K562 (cell line): ENCODE measurements around the gene GSC. TPM values are rescaled to one million over a fixed set of nuclear protein-coding genes. Genes with fewer than 3 reads are reported as not detected.

Source experiments
- ATAC-seq: fragments of 200-7000 bp; cut with Tn5 transposase; 3 replicates; pipeline ENCODE4 v1.9.1; 2020; ENCODE audit warnings: moderate library complexity
- BruUV-seq: library from RNA; stranded (reverse); fragments of 400-500 nt; replicated peaks from 2 replicates; lab custom pipeline; 2021; lab: Mats Ljungman, UMichigan
- CTCF ChIA-PET: fragments of 300-600 bp; formaldehyde crosslinking; extraction: SDS; loops from one replicate; lab custom pipeline; 2021; ENCODE audit warnings: low intra/inter-chr PET ratio; lab: Yijun Ruan, JAX
- POLR2A ChIA-PET: fragments of 300-600, 350-650 bp; sonication (Branson Sonifier 250); formaldehyde crosslinking; extraction: SDS; loops from one replicate; lab custom pipeline; 2021; ENCODE audit warnings: antibody characterized with exemption, inconsistent platforms; lab: Yijun Ruan, JAX
- DNase-seq, 4 experiments: peaks; one replicate each; pipeline versions ENCODE4 v3.0.0 to v3.0.0-alpha.2; 2011 to 2018; ENCODE audit warnings: low spot score in 3 of 4, mixed read lengths in 3 of 4; ENCODE audit errors: extremely low read depth in 1 of 4
- FAIRE-seq: peaks from 2 replicates; lab custom pipeline; 2011; peaks lifted over from hg19 to GRCh38; lab: Jason Lieb, UNC
- H2AFZ ChIP-seq: 2 replicates; pipeline ENCODE4 v1.6.0; 2011; ENCODE audit warnings: low read depth, low read length, control low read depth, inconsistent platforms
- H3K27ac ChIP-seq: fragments of 200-600 bp; 3 replicates; pipeline ENCODE4 v1.8.0; 2011; ENCODE audit warnings: low read depth, mild to moderate bottlenecking, control low read depth, inconsistent platforms, low read length, moderate library complexity, mixed read lengths; ENCODE audit errors: extremely low read depth
- H3K27me3 ChIP-seq, 2 experiments: fragments of 300-600 bp in 1 of 2; 2 replicates in 1 of 2; 3 replicates in 1 of 2; pipeline versions ENCODE4 v1.6.0 to v1.8.0; 2011; ENCODE audit warnings: inconsistent platforms in 2 of 2, low read length in 2 of 2, mild to moderate bottlenecking in 1 of 2, mixed read lengths in 1 of 2, moderate library complexity in 1 of 2; ENCODE audit not compliant: control insufficient read depth in 2 of 2, insufficient read depth in 2 of 2
- H3K36me3 ChIP-seq: fragments of 300-600 bp; 3 replicates; pipeline ENCODE4 v1.8.0; 2011; ENCODE audit warnings: mild to moderate bottlenecking, low read length, inconsistent platforms; ENCODE audit not compliant: control insufficient read depth, insufficient read depth
- H3K4me1 ChIP-seq, 2 experiments: fragments of 200-600 bp in 1 of 2; replicated peaks in 1 of 2; 2 replicates in 1 of 2; 3 replicates in 1 of 2; pipeline versions ENCODE4 v1.5.1 to v1.8.0; 2011; ENCODE audit warnings: inconsistent platforms in 2 of 2, low read length in 2 of 2, mild to moderate bottlenecking in 1 of 2, mixed read lengths in 1 of 2, moderate library complexity in 1 of 2; ENCODE audit not compliant: control insufficient read depth in 2 of 2, insufficient read depth in 2 of 2
- H3K4me2 ChIP-seq: 2 replicates; pipeline ENCODE4 v1.6.1; 2011; ENCODE audit warnings: low read length, control low read depth, inconsistent platforms, mixed read lengths; ENCODE audit not compliant: insufficient read depth
- H3K4me3 ChIP-seq: fragments of 200-600 bp; sonication (generic), shearing (Covaris generic); 2 replicates; pipeline ENCODE4 v1.5.1; 2016; ENCODE audit warnings: control low read depth, inconsistent platforms
- H3K79me2 ChIP-seq: fragments of 200-600 bp; 3 replicates; pipeline ENCODE4 v1.8.0; 2011; ENCODE audit warnings: low read length, inconsistent platforms; ENCODE audit not compliant: control insufficient read depth, insufficient read depth
- H3K9ac ChIP-seq, 2 experiments: 2 replicates each; pipeline versions ENCODE4 v1.6.0 to v1.6.1; 2011; ENCODE audit warnings: low read depth in 2 of 2, low read length in 2 of 2, control low read depth in 1 of 2, inconsistent platforms in 1 of 2, mild to moderate bottlenecking in 1 of 2, mixed read lengths in 1 of 2; ENCODE audit not compliant: insufficient read depth in 1 of 2
- H3K9me1 ChIP-seq: one replicate; pipeline ENCODE4 v1.6.0; 2011; ENCODE audit warnings: inconsistent platforms, mild to moderate bottlenecking, low read length, moderate library complexity; ENCODE audit not compliant: control insufficient read depth, insufficient read depth
- H3K9me3 ChIP-seq: replicated peaks from 2 replicates; pipeline ENCODE4 v1.5.1; 2011; ENCODE audit warnings: low read depth, low read length, inconsistent platforms; ENCODE audit not compliant: control insufficient read depth, insufficient read depth
- H4K20me1 ChIP-seq: replicated peaks from 2 replicates; pipeline ENCODE4 v1.6.1; 2011; ENCODE audit warnings: low read length, inconsistent platforms, mixed read lengths; ENCODE audit not compliant: control insufficient read depth, insufficient read depth
- CHAMP1 ChIP-seq: fragments of 450-650 bp; IDR thresholded peaks from 2 replicates; pipeline ENCODE4 v1.6.1; 2016; ENCODE audit warnings: mild to moderate bottlenecking
- CHCHD3 ChIP-seq: fragments of 250-450 bp; sonication (Bioruptor Pico); IDR thresholded peaks from 2 replicates; pipeline ENCODE4 v2.1.2; 2022; ENCODE audit warnings: mild to moderate bottlenecking
- CHD4 ChIP-seq: fragments of 200-600 bp; sonication (generic); IDR thresholded peaks from 3 replicates; pipeline ENCODE4 v1.6.1; 2012; ENCODE audit warnings: low read depth, mild to moderate bottlenecking, mixed read lengths, low read length, inconsistent platforms; ENCODE audit not compliant: insufficient read depth, insufficient replicate concordance, poor library complexity, severe bottlenecking
- COPS2 ChIP-seq: fragments of 450-650 bp; conservative IDR thresholded peaks from 2 replicates; pipeline ENCODE4 v1.6.1; 2016; ENCODE audit warnings: mild to moderate bottlenecking, moderate library complexity
- IFI16 ChIP-seq: fragments of 250-450 bp; sonication (Bioruptor Pico); IDR thresholded peaks from 2 replicates; pipeline ENCODE4 v2.1.2; 2022; ENCODE audit warnings: mild to moderate bottlenecking, inconsistent platforms
- MAFG ChIP-seq: fragments of 450-650 bp; conservative IDR thresholded peaks from 2 replicates; pipeline ENCODE4 v1.6.1; 2016; ENCODE audit warnings: missing genetic modification characterization, missing compliant biosample characterization
- POLR2G ChIP-seq: fragments of 200-400 bp; formaldehyde crosslinking; IDR thresholded peaks from 2 replicates; pipeline ENCODE4 v1.6.1; 2017; ENCODE audit warnings: low read depth, mild to moderate bottlenecking, antibody characterized with exemption, low read length, moderate library complexity
- ZBTB2 ChIP-seq: fragments of 450-650 bp; IDR thresholded peaks from 2 replicates; pipeline ENCODE4 v1.6.1; 2016; ENCODE audit warnings: antibody characterized with exemption
- ZBTB9 ChIP-seq: fragments of 450-650 bp; formaldehyde crosslinking; IDR thresholded peaks from 2 replicates; pipeline ENCODE4 v1.4.0; 2020; ENCODE audit warnings: mild to moderate bottlenecking, moderate library complexity
- ZNF134 ChIP-seq: fragments of 250-450 bp; sonication (Bioruptor Pico); conservative IDR thresholded peaks from 2 replicates; pipeline ENCODE4 v1.4.0; 2020
- ZNF655 ChIP-seq: fragments of 250-450 bp; sonication (Bioruptor Pico); IDR thresholded peaks from 2 replicates; pipeline ENCODE4 v1.5.0; 2021
- WGBS: fragments of 100-300 bp; shearing (Covaris generic); methylation state at CpG from one replicate; pipeline ENCODE4 v1.1.6; 2016; ENCODE audit warnings: low coverage, mixed read lengths; ENCODE audit not compliant: insufficient coverage; ENCODE audit errors: missing lambda C conversion rate; 5-methylcytosine and 5-hydroxymethylcytosine counted together
- in situ Hi-C: fragments of 300-500 bp; cut with MboI; formaldehyde crosslinking; loops from 4 replicates; pipeline ENCODE4 v1.15.0; 2018; ENCODE audit warnings: inconsistent platforms, mixed read lengths
- intact Hi-C: fragments of 100-400 bp; cut with micrococcal nuclease; formaldehyde crosslinking; loops from 2 replicates; pipeline ENCODE4 v1.14.2; 2022
- polyA plus RNA-seq, 8 experiments: library from polyadenylated mRNA; depleted of rRNA in 4 of 8; stranded (reverse) in 5 of 8; unstranded in 3 of 8; fragments of >200 nt; fragmentation: Nextera tagmentation in 2 of 8; fragmentation: Illumina TruSeq in 1 of 8; extraction: Ambion mirVana in 2 of 8; extraction: Trizol in 1 of 8; gene quantifications; 2 replicates each; pipeline versions ENCODE4 v1.2.1 to v1.2.3, GENCODE V29; 2011 to 2014; ENCODE audit warnings: inconsistent platforms in 1 of 8, missing spikeins in 1 of 8
- total RNA-seq, 7 experiments: library from RNA; depleted of rRNA in 6 of 7; stranded (reverse); fragments of >200 nt in 6 of 7; fragmentation: Illumina TruSeq in 2 of 7; extraction: Trizol in 2 of 7; gene quantifications; 2 replicates each; pipeline versions ENCODE4 v1.2.1 to v1.2.3, GENCODE V29; 2011 to 2021; ENCODE audit warnings: low replicate concordance in 1 of 7

The GSC gene
- total and polyA plus RNA-seq, 9 of the 15 experiments (the other 6 are each of a cell fraction or from before 2014, with no cell fraction given): not detected

GRCh38 chr14:94819531-94819930, 49.6 kb upstream of the GSC start:
- intact Hi-C loops (no loop called here), in situ Hi-C loops (no loop called here)
- ChIA-PET POLR2A (no interaction called here), CTCF (no interaction called here)
- BruUV-seq: no TSS peak
- H3K27ac ChIP-seq: no peak overlapping the region
- no peak overlapping the region for H2AFZ ChIP-seq
- no peak for TF ChIP-seq ZBTB9 (CRISPR knock-in tag)
- TF ChIP-seq CHCHD3: no peak
- TF ChIP-seq MAFG (tag): no peak
- TF ChIP-seq CHD4: no peak
- TF ChIP-seq ZNF134 (CRISPR knock-in tag): no peak
- no peak for TF ChIP-seq ZBTB2
- no peak for TF ChIP-seq CHAMP1
- TF ChIP-seq ZNF655 (CRISPR knock-in tag): no peak
- TF ChIP-seq COPS2: no peak
- no peak for TF ChIP-seq IFI16 (CRISPR knock-in tag)
- no peak for TF ChIP-seq POLR2G
- no peak overlapping the region for H3K9ac ChIP-seq
- H4K20me1 ChIP-seq: no peaks in the 10 kb centered on the region
- no peak overlapping the region for H3K4me2 ChIP-seq
- ATAC-seq (no peak), DNase-seq (no peak), FAIRE-seq (no peak)
- H3K36me3 ChIP-seq: no peaks in the 10 kb centered on the region
- 0% methylated on average over 3 of the region's 3 CpGs for WGBS
- no peaks in the 10 kb centered on the region for H3K79me2 ChIP-seq
- no peaks in the 10 kb centered on the region for H3K9me1 ChIP-seq
- no peaks in the 10 kb centered on the region for H3K4me1 ChIP-seq
- no peaks in the 10 kb centered on the region for H3K27me3 ChIP-seq
- no peaks in the 10 kb centered on the region for H3K9me3 ChIP-seq
- no peak overlapping the region for H3K4me3 ChIP-seq
